Karpas-422 (cell line): ENCODE results near the gene SPRYD3. TPM values are rescaled to one million over a fixed set of nuclear protein-coding genes. Genes with fewer than 3 reads are reported as not detected.

Experiments used
- DNase-seq: peaks from one replicate; pipeline ENCODE4 v3.0.0-alpha.2; 2015
- H2AFZ ChIP-seq: fragments of 200-600 bp; sonication (generic); 2 replicates; pipeline ENCODE4 v1.6.1; 2014; ENCODE audit warnings: antibody characterized with exemption, low read length, mixed read lengths
- H3K27ac ChIP-seq: fragments of 200-600 bp; sonication (generic); 2 replicates; pipeline ENCODE4 v1.5.1; 2014; ENCODE audit warnings: mild to moderate bottlenecking, low read length, moderate library complexity
- H3K27me3 ChIP-seq: fragments of 200-600 bp; sonication (generic); 2 replicates; pipeline ENCODE4 v1.6.1; 2014; ENCODE audit warnings: low read length, mixed read lengths
- H3K36me3 ChIP-seq: fragments of 200-600 bp; sonication (generic); 2 replicates; pipeline ENCODE4 v1.6.1; 2014; ENCODE audit warnings: low read length, mixed read lengths; ENCODE audit not compliant: insufficient read depth
- H3K4me1 ChIP-seq: fragments of 200-600 bp; sonication (generic); 2 replicates; pipeline ENCODE4 v1.6.1; 2014; ENCODE audit warnings: mild to moderate bottlenecking, low read length, mixed read lengths
- H3K4me2 ChIP-seq: fragments of 200-600 bp; sonication (generic); 2 replicates; pipeline ENCODE4 v1.6.1; 2014; ENCODE audit warnings: low read length, low read depth, mild to moderate bottlenecking; ENCODE audit not compliant: poor library complexity, severe bottlenecking
- H3K4me3 ChIP-seq: fragments of 200-600 bp; sonication (generic); 2 replicates; pipeline ENCODE4 v1.5.1; 2014; ENCODE audit warnings: mild to moderate bottlenecking, antibody characterized with exemption, low read length, mixed read lengths
- H3K79me2 ChIP-seq: fragments of 200-600 bp; sonication (generic); 2 replicates; pipeline ENCODE4 v1.6.1; 2014; ENCODE audit warnings: mild to moderate bottlenecking, low read length, mixed read lengths
- H3K9ac ChIP-seq: fragments of 200-600 bp; sonication (generic); 2 replicates; pipeline ENCODE4 v1.6.0; 2014; ENCODE audit warnings: low read length
- H3K9me2 ChIP-seq: fragments of 200-600 bp; sonication (generic), shearing (Covaris generic); replicated peaks from 2 replicates; pipeline ENCODE4 v1.6.0; 2014; ENCODE audit warnings: mild to moderate bottlenecking, low read length, moderate library complexity; ENCODE audit not compliant: insufficient read depth
- H3K9me3 ChIP-seq: fragments of 300-700, 200-600 bp; sonication (generic); 2 replicates; pipeline ENCODE4 v1.6.1; 2014; ENCODE audit warnings: low read length, mixed read lengths
- H4K20me1 ChIP-seq: fragments of 200-600 bp; sonication (generic); 2 replicates; pipeline ENCODE4 v1.6.1; 2014; ENCODE audit warnings: mild to moderate bottlenecking, antibody characterized with exemption, low read length, low read depth; ENCODE audit not compliant: insufficient read depth
- total RNA-seq: library from RNA; depleted of rRNA; stranded (reverse); fragments of >200 nt; shearing (Covaris generic); gene quantifications from 2 replicates; pipeline ENCODE4 v1.2.3, GENCODE V29; 2014; ENCODE audit warnings: low replicate concordance

The SPRYD3 gene
- total RNA-seq, 1 experiment from 2014 or later: 11.1 TPM

DNA sequence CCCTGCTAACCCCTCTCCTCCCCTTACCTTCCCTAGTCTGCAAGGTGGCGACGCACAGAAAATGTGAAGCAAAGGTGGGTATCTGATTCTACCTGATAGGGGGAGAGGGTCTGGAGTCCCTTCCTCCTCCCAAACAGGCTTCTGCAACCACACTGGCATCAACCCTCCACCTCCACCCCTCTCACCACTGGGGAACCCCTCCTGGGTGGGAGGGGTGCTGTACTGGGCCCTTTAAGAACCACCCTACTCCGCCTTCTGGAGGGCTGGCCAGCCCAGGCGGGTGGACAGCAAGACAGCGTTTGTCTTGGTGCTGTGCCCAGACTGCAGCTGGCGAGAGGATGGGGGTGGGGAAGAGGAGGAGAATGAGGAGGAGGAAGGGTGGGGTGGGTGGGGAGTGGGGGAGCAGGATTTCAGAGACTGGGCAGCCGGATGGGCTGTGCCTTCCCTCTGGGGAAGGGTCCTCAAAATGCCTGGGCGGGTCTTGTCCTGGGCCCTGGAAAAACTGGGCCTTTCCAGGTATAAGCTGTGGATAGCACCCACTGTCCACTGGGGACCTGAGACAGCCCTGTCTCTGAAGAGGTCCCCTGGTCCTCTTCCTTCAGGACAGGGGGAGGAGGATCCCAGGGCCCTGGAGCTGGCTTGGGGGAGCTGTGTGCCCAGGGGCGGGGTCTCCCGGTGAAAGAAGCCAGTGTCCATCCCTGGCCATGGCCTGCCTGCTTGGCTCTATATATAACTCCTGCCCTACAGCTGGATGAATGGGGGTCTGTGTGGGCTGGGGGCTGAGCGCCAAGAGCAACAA, 26.6 kb downstream of the SPRYD3 start:
- DNase-seq: no peak
- Histone ChIP-seq H4K20me1 (0 out of 2 replicates have a peak, but pooled peaks cover 9% of the 10 kb centered on the region), H3K4me2 (no peak overlapping the region), H2AFZ (no peak overlapping the region), H3K27ac (no peak overlapping the region), H3K9me2 (no peaks in the 10 kb centered on the region), H3K4me3 (no peak overlapping the region), H3K4me1 (peaks cover 23% of the 10 kb centered on the region), H3K9me3 (no peaks in the 10 kb centered on the region), H3K9ac (no peak overlapping the region), H3K27me3 (no peaks in the 10 kb centered on the region), H3K36me3 (no peaks in the 10 kb centered on the region), H3K79me2 (no peaks in the 10 kb centered on the region)

DNA sequence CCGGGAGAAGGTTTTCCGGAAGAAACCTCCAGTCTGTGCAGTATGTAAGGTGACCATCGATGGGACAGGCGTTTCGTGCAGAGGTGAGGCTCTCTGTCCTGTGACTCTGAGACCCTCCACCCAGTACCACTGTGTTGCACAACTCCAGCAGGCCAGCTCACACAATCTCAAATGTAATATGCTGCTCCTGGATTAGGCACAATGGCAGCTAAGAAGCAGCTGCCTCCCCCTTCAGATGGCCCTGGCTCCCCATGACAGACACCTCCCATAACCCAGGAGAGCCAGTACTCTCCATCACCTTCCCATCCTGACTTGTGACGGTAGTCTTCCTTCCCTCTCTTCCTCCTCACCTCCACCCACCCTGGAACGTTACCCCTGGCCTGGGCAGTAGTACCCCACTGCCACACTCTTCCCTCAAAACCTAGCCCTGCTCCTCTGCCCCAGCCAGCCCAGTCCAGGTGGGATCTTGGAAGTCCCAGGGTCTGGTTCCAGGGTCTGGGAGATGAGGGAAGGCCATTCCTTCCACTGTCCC, 27.2 kb downstream of the SPRYD3 start:
- Histone ChIP-seq H2AFZ (no peak overlapping the region), H3K4me1 (peaks cover 24% of the 10 kb centered on the region), H3K27me3 (no peaks in the 10 kb centered on the region), H3K4me3 (no peak overlapping the region), H3K9me2 (no peaks in the 10 kb centered on the region), H3K9ac (no peak overlapping the region), H4K20me1 (0 out of 2 replicates have a peak, but pooled peaks cover 9% of the 10 kb centered on the region), H3K36me3 (no peaks in the 10 kb centered on the region), H3K9me3 (no peaks in the 10 kb centered on the region), H3K79me2 (no peaks in the 10 kb centered on the region), H3K4me2 (no peak overlapping the region), H3K27ac (no peak overlapping the region)
- DNase-seq: no peak

DNA sequence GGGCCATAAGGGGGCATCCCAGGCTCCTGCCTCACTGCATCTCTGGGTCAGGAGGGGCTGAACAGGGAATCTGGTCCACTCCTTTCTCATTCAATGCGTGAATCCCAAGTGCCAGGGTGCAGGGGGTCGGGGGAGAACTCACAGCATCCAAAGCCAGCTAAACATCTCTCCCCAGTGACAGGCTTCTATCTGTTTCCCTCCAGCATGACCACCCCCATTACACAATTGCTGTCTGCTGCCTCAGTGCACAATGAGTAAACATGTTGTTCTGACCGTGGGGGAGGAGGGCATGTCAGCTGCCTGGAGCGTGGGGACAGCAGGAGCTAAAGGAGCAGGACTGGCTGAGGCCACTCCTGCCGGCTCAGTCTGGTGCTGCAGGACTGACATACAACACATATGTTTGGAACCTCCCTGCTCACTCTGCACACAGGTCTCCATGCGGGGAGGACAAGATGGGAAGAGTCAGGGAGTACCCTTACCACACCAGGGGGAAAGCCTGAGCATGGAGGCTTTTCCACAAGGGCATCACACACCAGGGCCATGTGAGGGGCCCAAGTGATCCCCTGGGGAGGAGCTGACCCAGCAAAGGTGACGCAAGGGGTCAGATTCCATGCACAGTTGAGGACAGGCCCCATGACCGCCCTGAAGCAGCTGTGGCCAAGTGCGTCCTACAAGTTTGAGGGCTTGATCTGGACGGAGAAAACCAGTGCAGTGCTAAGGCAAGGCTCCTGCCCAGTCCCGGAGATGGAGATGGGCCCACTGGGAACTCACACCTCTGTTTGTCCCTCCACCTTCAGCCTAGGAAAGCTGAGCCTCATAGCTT, 27.9 kb downstream of the SPRYD3 start:
- Histone ChIP-seq H3K4me1 (peaks cover 30% of the 10 kb centered on the region), H3K4me2 (no peak overlapping the region), H3K27ac (no peak overlapping the region), H3K27me3 (no peaks in the 10 kb centered on the region), H3K36me3 (no peaks in the 10 kb centered on the region), H3K9me2 (no peaks in the 10 kb centered on the region), H3K4me3 (no peak overlapping the region), H2AFZ (no peak overlapping the region), H4K20me1 (0 out of 2 replicates have a peak, but pooled peaks cover 9% of the 10 kb centered on the region), H3K9me3 (no peaks in the 10 kb centered on the region), H3K79me2 (no peaks in the 10 kb centered on the region), H3K9ac (no peak overlapping the region)
- DNase-seq: no peak

DNA sequence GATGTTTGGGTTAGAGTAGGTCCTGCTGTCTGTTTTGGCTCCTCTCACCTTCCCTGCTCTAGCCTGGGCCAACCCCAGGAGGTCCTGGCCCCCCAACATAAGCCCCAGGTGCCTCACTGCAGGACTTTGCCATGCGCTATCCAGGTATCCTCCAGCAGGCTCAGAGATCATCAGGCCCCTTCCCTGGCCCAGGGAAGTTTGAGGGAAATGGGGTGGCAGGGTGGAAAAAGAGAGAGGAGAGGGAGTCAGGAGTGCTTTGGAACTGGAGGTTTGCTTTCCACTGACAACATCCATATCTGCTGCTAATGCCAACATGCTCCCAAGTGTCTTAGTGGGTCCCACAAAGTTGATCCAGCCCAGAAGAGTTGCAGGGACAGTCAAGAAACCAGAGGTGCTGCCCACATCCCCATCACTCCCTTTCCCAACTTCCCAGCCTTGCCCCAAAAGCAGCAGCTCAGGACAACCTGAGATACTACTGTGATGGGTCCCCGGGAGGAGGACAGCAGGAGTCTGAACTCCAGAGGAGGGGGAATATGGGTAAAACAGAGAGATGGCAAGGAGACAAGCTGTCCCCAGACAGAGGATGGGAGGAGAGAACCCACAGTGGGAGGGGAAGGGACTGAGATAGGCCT, 28.6 kb downstream of the SPRYD3 start:
- Histone ChIP-seq H3K27me3 (no peaks in the 10 kb centered on the region), H3K4me2 (no peak overlapping the region), H3K9me2 (no peaks in the 10 kb centered on the region), H3K9me3 (no peaks in the 10 kb centered on the region), H3K27ac (no peak overlapping the region), H2AFZ (no peak overlapping the region), H3K4me3 (no peak overlapping the region), H3K36me3 (no peaks in the 10 kb centered on the region), H3K9ac (no peak overlapping the region), H3K4me1 (peaks cover 30% of the 10 kb centered on the region), H4K20me1 (0 out of 2 replicates have a peak, but pooled peaks cover 9% of the 10 kb centered on the region), H3K79me2 (no peaks in the 10 kb centered on the region)
- DNase-seq: no peak

DNA sequence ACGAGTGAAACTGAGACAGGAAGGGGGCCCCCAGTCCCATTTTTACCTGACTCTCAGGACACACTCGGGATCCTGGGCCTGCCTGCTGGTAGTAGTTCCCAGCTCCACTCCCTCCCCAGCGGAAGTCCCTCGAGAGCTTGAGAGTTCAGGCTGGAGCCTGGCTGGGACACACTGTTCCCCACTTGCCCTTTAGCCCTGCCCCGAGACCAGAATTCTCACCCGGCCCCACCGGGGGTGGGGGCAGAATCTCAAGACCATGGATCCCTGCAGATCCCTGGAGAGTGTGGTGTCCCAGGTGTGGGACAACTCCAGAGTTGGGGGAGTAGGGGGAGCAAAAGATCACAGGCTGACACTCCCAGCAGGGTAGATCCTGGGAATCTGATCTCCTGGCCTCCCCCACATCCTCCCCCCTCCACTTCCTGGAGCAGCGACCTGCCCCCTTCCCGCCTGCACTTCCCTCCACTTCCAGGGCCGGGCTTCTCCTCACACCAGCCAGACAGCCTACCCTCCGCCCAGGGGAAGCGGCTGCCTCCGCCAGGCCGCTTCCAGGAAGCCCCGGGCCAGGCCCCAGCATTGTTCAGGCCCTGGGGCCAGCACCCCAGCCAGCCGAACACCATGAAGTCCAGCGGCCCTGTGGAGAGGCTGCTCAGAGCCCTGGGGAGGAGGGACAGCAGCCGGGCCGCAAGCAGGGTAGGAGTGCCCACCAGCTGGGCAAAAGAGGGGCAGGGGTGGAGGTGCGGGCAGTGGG, 29.4 kb downstream of the SPRYD3 start, which contains the start of gene TNS2:
TSS of gene TNS2 (plus strand) at position 495 of the 748 bp plus-strand sequence. CDS start at position 616, 121 bp downstream.
- DNase-seq: no peak
- H3K9me3 ChIP-seq: no peaks in the 10 kb centered on the region
- H3K27ac ChIP-seq: no peak within 1 kb of the TSS
- no peak within 1 kb of the TSS for H3K4me2 ChIP-seq
- no peak within 1 kb of the TSS for H3K9ac ChIP-seq
- H3K36me3 ChIP-seq: no peaks in the 10 kb centered on the region
- no peak within 1 kb of the TSS for H3K4me3 ChIP-seq
- H3K27me3 ChIP-seq: no peaks in the 10 kb centered on the region
- peaks cover 9% of the 10 kb centered on the region; the same call in 1 of the 2 replicates for H4K20me1 ChIP-seq
- H3K4me1 ChIP-seq: peaks cover 30% of the 10 kb centered on the region
- no peak within 1 kb of the TSS for H2AFZ ChIP-seq
- no peaks in the 10 kb centered on the region for H3K79me2 ChIP-seq
- H3K9me2 ChIP-seq: no peaks in the 10 kb centered on the region

DNA sequence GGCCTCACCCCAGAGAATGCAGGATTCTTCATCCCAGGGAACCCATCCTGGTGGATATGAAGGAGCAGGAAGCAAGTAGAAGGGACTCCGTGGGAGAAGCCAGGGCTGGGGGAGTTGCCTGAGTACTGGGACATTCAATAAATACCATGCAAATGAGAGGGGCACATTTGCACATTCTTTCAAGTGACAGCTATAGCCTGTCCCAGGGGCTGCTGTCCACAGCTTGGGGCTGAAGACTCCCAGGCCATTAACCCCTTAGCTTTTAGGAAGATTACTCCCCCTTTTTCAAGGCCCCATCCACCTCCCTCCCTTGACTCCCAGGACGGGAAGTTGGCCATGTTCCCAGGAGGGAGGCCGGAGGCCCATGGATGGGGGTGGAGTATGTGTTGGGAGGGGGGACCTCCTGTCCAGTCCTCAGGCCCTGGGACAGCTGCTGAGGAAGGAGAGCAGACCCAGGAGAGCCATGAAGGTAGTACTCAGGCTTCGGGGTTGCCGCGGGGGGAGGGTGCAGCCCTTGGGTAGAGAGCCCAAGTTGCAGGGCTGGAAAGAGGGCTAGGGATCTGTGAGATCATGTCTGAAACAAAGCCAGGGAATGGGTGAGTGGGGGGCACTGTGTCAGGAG, 30.3 kb downstream of the SPRYD3 start:
- peaks cover 26% of the 10 kb centered on the region for H3K4me1 ChIP-seq
- no peaks in the 10 kb centered on the region for H3K79me2 ChIP-seq
- H3K9me3 ChIP-seq: no peaks in the 10 kb centered on the region
- DNase-seq: no peak
- no peaks in the 10 kb centered on the region for H3K9me2 ChIP-seq
- no peak overlapping the region for H2AFZ ChIP-seq
- H4K20me1 ChIP-seq: peaks cover 9% of the 10 kb centered on the region; the same call in 1 of the 2 replicates
- no peaks in the 10 kb centered on the region for H3K36me3 ChIP-seq
- H3K4me2 ChIP-seq: no peak overlapping the region
- no peak overlapping the region for H3K4me3 ChIP-seq
- no peaks in the 10 kb centered on the region for H3K27me3 ChIP-seq
- no peak overlapping the region for H3K27ac ChIP-seq
- H3K9ac ChIP-seq: no peak overlapping the region

DNA sequence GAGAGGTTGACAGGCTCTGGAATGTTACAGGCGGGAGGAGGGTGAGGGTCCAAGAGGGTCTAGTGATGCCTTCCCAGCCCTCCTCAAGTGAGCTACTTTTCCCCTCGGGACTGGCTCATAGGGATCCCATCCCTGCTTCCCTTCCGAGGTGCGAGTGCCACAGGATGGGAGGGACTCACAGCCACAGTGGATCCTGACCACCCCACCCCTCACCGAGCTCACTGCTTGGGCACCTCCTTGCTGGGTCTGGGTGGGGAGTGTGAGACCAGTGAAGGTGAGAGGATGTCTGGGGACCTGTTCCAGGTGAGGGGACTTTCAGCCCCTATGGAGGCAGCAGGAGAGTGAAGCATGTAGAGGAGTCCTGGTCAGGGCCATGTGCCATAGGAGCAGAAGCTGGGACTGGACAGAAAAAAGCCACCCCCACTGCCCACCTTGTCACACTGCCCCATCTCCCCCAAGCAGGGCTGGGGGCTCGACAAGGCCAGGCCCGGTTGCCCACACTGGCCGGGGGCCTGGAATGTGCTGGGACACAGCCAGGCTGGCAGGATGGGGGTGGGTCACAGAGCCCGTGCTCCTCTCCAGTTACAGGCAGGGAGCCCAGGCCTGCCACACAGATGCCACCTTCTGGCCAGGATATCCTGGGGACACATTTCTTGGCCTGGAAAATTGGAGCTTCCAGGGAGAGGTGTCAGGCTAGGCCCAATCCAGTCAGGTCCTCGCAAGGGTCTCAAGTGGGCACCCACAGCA, 31.0 kb downstream of the SPRYD3 start:
- no peak for DNase-seq
- peaks cover 21% of the 10 kb centered on the region for H3K4me1 ChIP-seq
- H4K20me1 ChIP-seq: peaks cover 9% of the 10 kb centered on the region; the same call in 1 of the 2 replicates
- no peaks in the 10 kb centered on the region for H3K36me3 ChIP-seq
- H3K79me2 ChIP-seq: no peaks in the 10 kb centered on the region
- H3K4me2 ChIP-seq: peak overlapping the region; percentile 76
- H3K27ac ChIP-seq: no peak overlapping the region
- no peaks in the 10 kb centered on the region for H3K27me3 ChIP-seq
- H3K9ac ChIP-seq: peak overlapping the region; percentile 58; the same call in 1 of the 2 replicates
- H3K9me3 ChIP-seq: no peaks in the 10 kb centered on the region
- peak overlapping the region; percentile 56; the same call in 1 of the 2 replicates for H3K4me3 ChIP-seq
- H2AFZ ChIP-seq: peak overlapping the region; percentile 82; the same call in 1 of the 2 replicates
- H3K9me2 ChIP-seq: no peaks in the 10 kb centered on the region
